ENCODE measurements around the gene DCC.
A peak's percentile ranks its signal among the peaks of the same experiment; 100 is the strongest.

The DCC gene

GRCh38 chr18:52679354-52679753 is 339.4 kb downstream of the DCC start:
- H3K4me3 ChIP-seq (ENCODE audit: low read length), result no peak overlapping the region
- no peak for TF ChIP-seq CTCF (conservative IDR thresholded peaks at IDR 0.05; ENCODE audit: low read length)
- no peak for DNase-seq (ENCODE audit: low read depth)

GRCh38 chr18:52682260-52682659 is 342.3 kb downstream of the DCC start:
- peak; percentile 1 for DNase-seq (ENCODE audit: low read depth)
- TF ChIP-seq CTCF (conservative IDR thresholded peaks at IDR 0.05; ENCODE audit: low read length), result no peak
- no peak overlapping the region for H3K4me3 ChIP-seq (ENCODE audit: low read length)

- no peak for TF ChIP-seq CTCF (conservative IDR thresholded peaks at IDR 0.05; ENCODE audit: low read length)
- DNase-seq (ENCODE audit: low read depth), result no peak
- H3K4me3 ChIP-seq (ENCODE audit: low read length), result no peak overlapping the region
Observed at GRCh38 chr18:52685316-52685715, 345.3 kb downstream of the DCC start.

DNA sequence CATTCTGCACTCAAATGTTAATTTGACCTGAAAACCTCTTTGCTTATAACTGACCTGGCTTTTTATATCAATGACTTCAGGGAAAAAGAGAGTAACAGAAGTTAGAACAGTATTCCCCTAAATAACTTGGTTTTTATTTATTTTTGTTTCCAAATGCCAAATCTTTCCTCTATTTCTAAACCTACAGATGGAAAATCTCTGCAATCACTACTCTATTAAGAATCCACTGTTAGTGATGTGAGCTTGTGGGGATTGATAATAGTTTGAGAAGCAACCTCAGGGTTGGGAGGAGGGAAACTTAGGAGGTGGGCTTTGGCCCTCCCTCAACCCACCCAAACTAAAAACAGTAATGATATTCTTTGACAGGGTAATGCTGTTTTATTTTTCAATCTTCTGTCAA is 351.8 kb downstream of the DCC start:
- no peak overlapping the region for H3K4me3 ChIP-seq (ENCODE audit: low read length)
- DNase-seq (ENCODE audit: low read depth), result no peak
- no peak for TF ChIP-seq CTCF (conservative IDR thresholded peaks at IDR 0.05; ENCODE audit: low read length)

- DNase-seq (ENCODE audit: low read depth), result no peak
- H3K4me3 ChIP-seq (ENCODE audit: low read length), result no peak overlapping the region
- peak; percentile 52 for TF ChIP-seq CTCF (conservative IDR thresholded peaks at IDR 0.05; ENCODE audit: low read length)
Observed at GRCh38 chr18:52694804-52695203, 354.8 kb downstream of the DCC start.

DNA sequence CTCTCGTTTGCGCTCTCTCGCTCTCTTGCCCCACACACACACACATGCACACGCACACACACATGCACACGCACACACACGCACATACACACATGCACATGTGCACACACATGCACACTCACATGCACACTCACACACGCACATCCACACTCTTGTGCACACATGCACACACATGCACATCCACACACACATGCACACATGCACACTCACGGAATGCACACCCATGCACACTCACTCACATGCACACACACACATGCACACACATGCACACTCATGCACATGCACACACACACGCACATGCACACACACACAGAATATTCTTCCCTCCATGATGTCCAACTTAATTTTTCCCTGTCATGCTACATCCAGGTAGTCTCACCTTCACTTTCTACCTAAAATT is 360.1 kb downstream of the DCC start:
- H3K4me3 ChIP-seq (ENCODE audit: low read length), result no peak overlapping the region
- TF ChIP-seq CTCF (conservative IDR thresholded peaks at IDR 0.05; ENCODE audit: low read length), result no peak
- no peak for DNase-seq (ENCODE audit: low read depth)

DNA sequence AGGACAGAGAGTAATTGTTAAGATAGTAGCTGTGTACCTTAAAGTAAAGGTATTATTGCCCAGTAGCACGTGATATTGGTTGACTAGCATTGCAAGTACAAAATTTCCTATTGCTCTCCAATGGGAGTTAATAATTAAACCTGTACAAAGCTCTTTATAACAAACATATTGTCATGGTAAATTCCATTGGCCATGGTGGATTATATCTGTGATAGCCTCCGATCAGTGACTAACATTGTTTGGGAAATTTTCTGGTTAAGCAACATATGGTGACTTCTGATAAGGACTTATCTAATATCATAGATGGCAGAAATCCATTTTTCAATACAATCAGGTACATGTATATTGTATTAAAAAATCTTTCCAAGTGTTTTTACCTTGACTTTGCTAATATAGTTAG is 360.8 kb downstream of the DCC start:
- H3K4me3 ChIP-seq (ENCODE audit: low read length), result no peak overlapping the region
- no peak for TF ChIP-seq CTCF (conservative IDR thresholded peaks at IDR 0.05; ENCODE audit: low read length)
- no peak for DNase-seq (ENCODE audit: low read depth)

All from AG10803 (cell line).